ENCODE results near the gene GUCY2F. TPM values are rescaled to one million over a fixed set of nuclear protein-coding genes. Genes with fewer than 3 reads are reported as not detected.

The GUCY2F gene
- total and polyA plus RNA-seq, 7 experiments from 2014 or later = not detected

DNA sequence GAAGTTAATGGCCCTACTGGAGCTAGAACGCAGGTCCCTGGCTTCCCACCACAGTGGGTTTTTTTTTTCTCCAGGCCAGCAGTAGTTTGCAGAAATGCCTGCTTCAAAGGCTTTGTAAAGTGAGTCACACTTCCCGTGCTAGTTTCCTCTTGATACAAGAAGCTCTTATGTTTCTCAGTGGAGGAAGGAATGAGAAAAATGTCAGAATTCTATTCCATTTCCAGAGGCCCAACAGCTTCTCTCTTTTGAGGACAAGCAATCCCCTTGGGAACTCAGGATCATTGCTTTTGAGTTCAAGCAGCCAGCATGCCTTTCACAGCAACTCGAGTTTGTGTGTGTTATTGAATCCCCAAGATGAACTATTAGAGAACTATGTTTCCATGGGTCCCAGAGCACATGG lies 134.3 kb downstream of the GUCY2F start:
- Histone ChIP-seq H3K36me3 (ENCODE audit: control insufficient read depth in 2 of 3, insufficient read depth in 3 of 3, low read length in 3 of 3) (no peaks in the 10 kb centered on the region), H3K4me1 (ENCODE audit: control insufficient read depth in 2 of 2, insufficient read depth in 2 of 2, low read length in 2 of 2) (no peaks in the 10 kb centered on the region), H3K27me3 (ENCODE audit: control insufficient read depth in 2 of 2, insufficient read depth in 2 of 2, low read length in 2 of 2) (no peaks in the 10 kb centered on the region), H3K9me3 (ENCODE audit: control insufficient read depth in 2 of 3, low read length in 3 of 3) (no peaks in the 10 kb centered on the region), H3K27ac (ENCODE audit: low read depth, low read length) (no peak overlapping the region), H3K4me3 (ENCODE audit: low read length) (no peak overlapping the region)
- no peaks in the 10 kb centered on the region for H3K4me1 Mint-ChIP-seq
- no peaks in the 10 kb centered on the region for H3K36me3 Mint-ChIP-seq
- intact Hi-C loops (cut with micrococcal nuclease) = no loop called here
- ChIA-PET CTCF (no interaction called here), POLR2A (no interaction called here)
- peaks cover 0 to 3% (median 0%) of the 10 kb centered on the region in 11 donors for H3K9me3 Mint-ChIP-seq
- no peak overlapping the region for H3K27ac Mint-ChIP-seq
- no peak overlapping the region for H3K4me3 Mint-ChIP-seq
- H3K27me3 Mint-ChIP-seq = no peaks in the 10 kb centered on the region
- DNase-seq (no peak), ATAC-seq (no peak)

- no peak overlapping the region for H3K4me3 Mint-ChIP-seq
- Histone ChIP-seq H3K4me3 (ENCODE audit: low read length) (no peak overlapping the region), H3K4me1 (ENCODE audit: control insufficient read depth in 2 of 2, insufficient read depth in 2 of 2, low read length in 2 of 2) (no peaks in the 10 kb centered on the region), H3K9me3 (ENCODE audit: control insufficient read depth in 2 of 3, low read length in 3 of 3) (no peaks in the 10 kb centered on the region), H3K27ac (ENCODE audit: low read depth, low read length) (no peak overlapping the region), H3K36me3 (ENCODE audit: control insufficient read depth in 2 of 3, insufficient read depth in 3 of 3, low read length in 3 of 3) (no peaks in the 10 kb centered on the region), H3K27me3 (ENCODE audit: control insufficient read depth in 2 of 2, insufficient read depth in 2 of 2, low read length in 2 of 2) (no peaks in the 10 kb centered on the region)
- no peaks in the 10 kb centered on the region for H3K9me3 Mint-ChIP-seq
- H3K36me3 Mint-ChIP-seq = no peaks in the 10 kb centered on the region
- H3K4me1 Mint-ChIP-seq = no peaks in the 10 kb centered on the region
- ChIA-PET CTCF (no interaction called here), POLR2A (no interaction called here)
- ATAC-seq = no peak
- DNase-seq = no peak
- H3K27ac Mint-ChIP-seq = no peak overlapping the region
- intact Hi-C loops (cut with micrococcal nuclease) = no loop called here
- H3K27me3 Mint-ChIP-seq = no peaks in the 10 kb centered on the region
Observed at GRCh38 chrX:109346491-109346890, 135.4 kb downstream of the GUCY2F start.

DNA sequence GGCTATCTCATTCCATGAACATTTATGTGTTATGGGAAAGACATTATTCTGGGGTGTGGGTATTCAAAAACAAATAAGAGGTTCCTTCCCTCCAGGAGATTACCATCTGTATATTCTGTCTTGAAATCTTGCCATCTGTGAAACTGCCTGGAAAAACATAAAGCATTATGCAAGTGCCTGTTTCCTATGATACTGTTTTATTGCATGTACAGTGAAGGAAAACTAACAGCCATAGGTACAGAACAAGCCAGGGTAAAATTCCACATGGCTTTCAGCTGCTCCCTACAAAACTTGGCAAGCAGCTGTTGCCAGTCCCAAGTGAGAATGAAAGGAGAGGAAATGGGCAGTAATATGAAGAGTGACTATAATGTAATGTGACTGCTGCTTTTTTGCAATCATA lies 136.0 kb downstream of the GUCY2F start:
- Mint-ChIP-seq H3K36me3 (no peaks in the 10 kb centered on the region), H3K27ac (no peak overlapping the region), H3K4me3 (no peak overlapping the region), H3K9me3 (peaks cover 0 to 4% (median 0%) of the 10 kb centered on the region in 11 donors), H3K27me3 (no peaks in the 10 kb centered on the region), H3K4me1 (no peaks in the 10 kb centered on the region)
- Histone ChIP-seq H3K4me1 (ENCODE audit: control insufficient read depth in 2 of 2, insufficient read depth in 2 of 2, low read length in 2 of 2) (no peaks in the 10 kb centered on the region), H3K27ac (ENCODE audit: low read depth, low read length) (no peak overlapping the region), H3K27me3 (ENCODE audit: control insufficient read depth in 2 of 2, insufficient read depth in 2 of 2, low read length in 2 of 2) (no peaks in the 10 kb centered on the region), H3K4me3 (ENCODE audit: low read length) (no peak overlapping the region), H3K36me3 (ENCODE audit: control insufficient read depth in 2 of 3, insufficient read depth in 3 of 3, low read length in 3 of 3) (no peaks in the 10 kb centered on the region), H3K9me3 (ENCODE audit: control insufficient read depth in 2 of 3, low read length in 3 of 3) (no peaks in the 10 kb centered on the region)
- no peak for DNase-seq
- POLR2A ChIA-PET = no interaction called here
- ATAC-seq = no peak
- intact Hi-C loops (cut with micrococcal nuclease) = no loop called here
- CTCF ChIA-PET = no interaction called here

GRCh38 chrX:109344678-109345077 lies 137.2 kb downstream of the GUCY2F start:
- no peak for DNase-seq
- H3K36me3 ChIP-seq (ENCODE audit: control insufficient read depth in 2 of 3, insufficient read depth in 3 of 3, low read length in 3 of 3) = no peaks in the 10 kb centered on the region
- H3K27ac ChIP-seq (ENCODE audit: low read depth, low read length) = no peak overlapping the region
- Mint-ChIP-seq H3K4me1 (no peaks in the 10 kb centered on the region), H3K9me3 (peaks cover 0 to 7% (median 0%) of the 10 kb centered on the region in 11 donors), H3K27ac (no peak overlapping the region), H3K36me3 (no peaks in the 10 kb centered on the region), H3K4me3 (no peak overlapping the region), H3K27me3 (no peaks in the 10 kb centered on the region)
- intact Hi-C loops (cut with micrococcal nuclease) = no loop called here
- H3K9me3 ChIP-seq (ENCODE audit: control insufficient read depth in 2 of 3, low read length in 3 of 3) = no peaks in the 10 kb centered on the region
- ChIA-PET CTCF (no interaction called here), POLR2A (no interaction called here)
- no peaks in the 10 kb centered on the region for H3K4me1 ChIP-seq (ENCODE audit: control insufficient read depth in 2 of 2, insufficient read depth in 2 of 2, low read length in 2 of 2)
- no peak for ATAC-seq
- no peak overlapping the region for H3K4me3 ChIP-seq (ENCODE audit: low read length)
- no peaks in the 10 kb centered on the region for H3K27me3 ChIP-seq (ENCODE audit: control insufficient read depth in 2 of 2, insufficient read depth in 2 of 2, low read length in 2 of 2)

GRCh38 chrX:109344101-109344500 lies 137.8 kb downstream of the GUCY2F start:
- no peaks in the 10 kb centered on the region for H3K27me3 Mint-ChIP-seq
- H3K9me3 Mint-ChIP-seq = peaks cover 0 to 7% (median 0%) of the 10 kb centered on the region in 11 donors
- no peaks in the 10 kb centered on the region for H3K4me1 ChIP-seq (ENCODE audit: control insufficient read depth in 2 of 2, insufficient read depth in 2 of 2, low read length in 2 of 2)
- POLR2A ChIA-PET = no interaction called here
- no peaks in the 10 kb centered on the region for H3K9me3 ChIP-seq (ENCODE audit: control insufficient read depth in 2 of 3, low read length in 3 of 3)
- H3K36me3 ChIP-seq (ENCODE audit: control insufficient read depth in 2 of 3, insufficient read depth in 3 of 3, low read length in 3 of 3) = no peaks in the 10 kb centered on the region
- H3K4me3 Mint-ChIP-seq = no peak overlapping the region
- H3K4me3 ChIP-seq (ENCODE audit: low read length) = no peak overlapping the region
- no peaks in the 10 kb centered on the region for H3K4me1 Mint-ChIP-seq
- CTCF ChIA-PET = no interaction called here
- intact Hi-C loops (cut with micrococcal nuclease) = no loop called here
- H3K36me3 Mint-ChIP-seq = no peaks in the 10 kb centered on the region
- H3K27me3 ChIP-seq (ENCODE audit: control insufficient read depth in 2 of 2, insufficient read depth in 2 of 2, low read length in 2 of 2) = no peaks in the 10 kb centered on the region
- ATAC-seq (no peak), DNase-seq (no peak)
- H3K27ac Mint-ChIP-seq = no peak overlapping the region
- H3K27ac ChIP-seq (ENCODE audit: low read depth, low read length) = no peak overlapping the region

- Histone ChIP-seq H3K27me3 (ENCODE audit: control insufficient read depth in 2 of 2, insufficient read depth in 2 of 2, low read length in 2 of 2) (no peaks in the 10 kb centered on the region), H3K4me1 (ENCODE audit: control insufficient read depth in 2 of 2, insufficient read depth in 2 of 2, low read length in 2 of 2) (no peaks in the 10 kb centered on the region), H3K4me3 (ENCODE audit: low read length) (no peak overlapping the region), H3K36me3 (ENCODE audit: control insufficient read depth in 2 of 3, insufficient read depth in 3 of 3, low read length in 3 of 3) (no peaks in the 10 kb centered on the region), H3K9me3 (ENCODE audit: control insufficient read depth in 2 of 3, low read length in 3 of 3) (no peaks in the 10 kb centered on the region), H3K27ac (ENCODE audit: low read depth, low read length) (no peak overlapping the region)
- ATAC-seq = no peak
- POLR2A ChIA-PET = no interaction called here
- Mint-ChIP-seq H3K9me3 (peaks cover 0 to 7% (median 0%) of the 10 kb centered on the region in 11 donors), H3K27ac (no peak overlapping the region), H3K27me3 (no peaks in the 10 kb centered on the region), H3K4me3 (no peak overlapping the region), H3K4me1 (no peaks in the 10 kb centered on the region), H3K36me3 (no peaks in the 10 kb centered on the region)
- no peak for DNase-seq
- CTCF ChIA-PET = no interaction called here
- intact Hi-C loops (cut with micrococcal nuclease) = no loop called here
Observed at GRCh38 chrX:109343671-109344070, 138.2 kb downstream of the GUCY2F start.

DNA sequence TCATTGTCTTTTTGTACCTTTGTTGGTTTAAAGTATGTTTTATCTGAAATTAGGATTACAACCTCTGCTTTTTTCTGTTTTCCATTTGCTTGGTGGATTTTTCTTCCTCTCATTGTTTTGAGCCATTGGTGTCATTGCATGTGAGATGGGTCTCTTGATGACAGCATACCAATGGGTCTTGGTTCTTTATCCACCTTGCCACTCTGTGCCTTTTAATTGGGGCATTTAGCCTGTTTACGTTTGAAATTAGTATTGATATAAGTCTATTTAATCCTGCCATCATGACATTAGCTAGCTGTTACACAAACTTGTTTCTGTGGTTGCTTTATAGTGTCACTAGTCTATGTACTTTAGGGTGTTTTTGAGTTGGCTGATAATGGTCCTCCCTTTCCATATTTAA lies 145.7 kb downstream of the GUCY2F start:
- POLR2A ChIA-PET = no interaction called here
- Mint-ChIP-seq H3K27me3 (no peaks in the 10 kb centered on the region), H3K9me3 (peaks cover 0 to 22% (median 6%) of the 10 kb centered on the region in 11 donors), H3K36me3 (peaks cover 0 to 9% (median 0%) of the 10 kb centered on the region in 5 donors), H3K4me1 (no peaks in the 10 kb centered on the region), H3K27ac (no peak overlapping the region), H3K4me3 (no peak overlapping the region)
- Histone ChIP-seq H3K4me1 (ENCODE audit: control insufficient read depth in 2 of 2, insufficient read depth in 2 of 2, low read length in 2 of 2) (no peaks in the 10 kb centered on the region), H3K36me3 (ENCODE audit: control insufficient read depth in 2 of 3, insufficient read depth in 3 of 3, low read length in 3 of 3) (no peaks in the 10 kb centered on the region), H3K27me3 (ENCODE audit: control insufficient read depth in 2 of 2, insufficient read depth in 2 of 2, low read length in 2 of 2) (no peaks in the 10 kb centered on the region), H3K4me3 (ENCODE audit: low read length) (no peak overlapping the region), H3K9me3 (ENCODE audit: control insufficient read depth in 2 of 3, low read length in 3 of 3) (no peaks in the 10 kb centered on the region), H3K27ac (ENCODE audit: low read depth, low read length) (no peak overlapping the region)
- DNase-seq (no peak), ATAC-seq (no peak)
- CTCF ChIA-PET = no interaction called here
- intact Hi-C loops (cut with micrococcal nuclease) = no loop called here
